Measurements from ENCODE around the gene CD302. TPM values are rescaled to one million over a fixed set of nuclear protein-coding genes. Genes with fewer than 3 reads are reported as not detected.

The CD302 gene
- total RNA-seq, 2 donors from 2014 or later = 30.0 to 31.1 TPM

GRCh38 chr2:159738509-159739390 is 59.3 kb downstream of the CD302 start:
- no peak for DNase-seq
- no peak for ATAC-seq

GRCh38 chr2:159737917-159738296 is 60.1 kb downstream of the CD302 start:
- no peaks in the 10 kb centered on the region for H3K27me3 ChIP-seq
- DNase-seq (no peak), ATAC-seq (no peak)
- TF ChIP-seq CTCF (IDR thresholded peaks at IDR 0.05) = no peak
- 83 to 92% methylated on average over 1 to 11 of the region's 11 CpGs for WGBS, 2 donors
- H3K9me3 ChIP-seq = no peaks in the 10 kb centered on the region
- peaks cover 0 to 5% of the 10 kb centered on the region in 2 donors for H3K36me3 ChIP-seq (replicated peaks in 1 of 2; ENCODE audit: insufficient read depth in 1 of 2, low read depth in 2 of 2)
- no peak overlapping the region for H3K27ac ChIP-seq
- intact Hi-C loops (cut with DNase I) = no loop called here
- H3K4me1 ChIP-seq = no peaks in the 10 kb centered on the region
- no peak overlapping the region for H3K4me3 ChIP-seq

More at GRCh38 chr2:159738509-159739390, 59.3 kb downstream of the CD302 start:
- intact Hi-C loops (cut with DNase I) = no loop called here
- H3K4me1 ChIP-seq = no peaks in the 10 kb centered on the region
- TF ChIP-seq POLR2A (IDR thresholded peaks at IDR 0.05) (no peak), CTCF (IDR thresholded peaks at IDR 0.05) (no peak)
- H3K27me3 ChIP-seq = no peaks in the 10 kb centered on the region
- no peak overlapping the region for H3K4me3 ChIP-seq
- no peaks in the 10 kb centered on the region for H3K9me3 ChIP-seq
- WGBS, 2 donors = 90 to 100% methylated on average over 4 to 15 of the region's 15 CpGs
- peaks cover 0 to 6% of the 10 kb centered on the region in 2 donors for H3K36me3 ChIP-seq (replicated peaks in 1 of 2; ENCODE audit: insufficient read depth in 1 of 2, low read depth in 2 of 2)
- no peak overlapping the region for H3K27ac ChIP-seq

- peaks cover 0 to 5% of the 10 kb centered on the region in 2 donors for H3K36me3 ChIP-seq (replicated peaks in 1 of 2; ENCODE audit: insufficient read depth in 1 of 2, low read depth in 2 of 2)
- no peak overlapping the region for H3K27ac ChIP-seq
- intact Hi-C loops (cut with DNase I) = no loop called here
- 92 to 100% methylated on average over 1 of the region's 1 CpG for WGBS, 2 donors
- no peak for DNase-seq
- no peaks in the 10 kb centered on the region for H3K4me1 ChIP-seq
- ATAC-seq = no peak
- TF ChIP-seq POLR2A (IDR thresholded peaks at IDR 0.05) (no peak), CTCF (IDR thresholded peaks at IDR 0.05) (no peak)
- H3K27me3 ChIP-seq = no peaks in the 10 kb centered on the region
- H3K9me3 ChIP-seq = no peaks in the 10 kb centered on the region
- H3K4me3 ChIP-seq = no peak overlapping the region
Observed at GRCh38 chr2:159737292-159737916, 60.6 kb downstream of the CD302 start.

- no peak overlapping the region for H3K4me3 ChIP-seq
- no peak for DNase-seq
- peaks cover 0 to 9% of the 10 kb centered on the region in 2 donors for H3K36me3 ChIP-seq (replicated peaks in 1 of 2; ENCODE audit: insufficient read depth in 1 of 2, low read depth in 2 of 2)
- no peaks in the 10 kb centered on the region for H3K27me3 ChIP-seq
- no peak overlapping the region for H3K27ac ChIP-seq
- WGBS, 2 donors = 74 to 81% methylated on average over 3 of the region's 3 CpGs
- no peaks in the 10 kb centered on the region for H3K9me3 ChIP-seq
- no peak for TF ChIP-seq POLR2A (IDR thresholded peaks at IDR 0.05)
- TF ChIP-seq CTCF (IDR thresholded peaks at IDR 0.05) = no peak
- ATAC-seq = no peak
- intact Hi-C loops (cut with DNase I) = no loop called here
- no peaks in the 10 kb centered on the region for H3K4me1 ChIP-seq
Observed at GRCh38 chr2:159736048-159736447, 62.0 kb downstream of the CD302 start.

Data from body of pancreas (tissue), 4 donors.